ENCODE results near the gene NDUFAF8.

NDUFAF8 gene

DNA sequence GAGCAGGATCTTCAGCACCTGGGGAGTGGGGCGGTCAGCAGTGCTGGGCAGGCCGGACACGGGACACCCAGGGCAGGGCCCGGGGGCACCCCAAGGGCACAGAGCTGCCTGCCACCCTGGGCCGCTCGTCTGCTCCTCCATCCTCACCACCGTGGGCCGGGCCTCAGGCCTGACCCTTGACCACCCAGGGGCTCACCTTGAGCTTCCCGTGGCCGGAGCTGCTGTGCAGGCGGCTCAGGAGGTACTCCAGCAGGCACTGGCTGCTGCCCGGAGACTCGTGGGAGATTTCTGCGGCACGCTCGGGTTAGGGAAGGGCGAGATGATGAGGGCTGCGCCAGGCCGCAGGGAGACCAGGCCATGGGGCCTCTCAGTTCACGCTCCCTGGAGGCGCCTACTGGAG is 2.3 kb upstream of the NDUFAF8 start:
- H3K27ac ChIP-seq = no peak overlapping the region
- no peak for TF ChIP-seq CTCF (conservative IDR thresholded peaks at IDR 0.05)

GRCh38 chr17:81237591-81238489 is 1.3 kb upstream of the NDUFAF8 start:
- H3K27ac ChIP-seq = peak overlapping the region; percentile 93
- no peak for TF ChIP-seq CTCF (conservative IDR thresholded peaks at IDR 0.05)

DNA sequence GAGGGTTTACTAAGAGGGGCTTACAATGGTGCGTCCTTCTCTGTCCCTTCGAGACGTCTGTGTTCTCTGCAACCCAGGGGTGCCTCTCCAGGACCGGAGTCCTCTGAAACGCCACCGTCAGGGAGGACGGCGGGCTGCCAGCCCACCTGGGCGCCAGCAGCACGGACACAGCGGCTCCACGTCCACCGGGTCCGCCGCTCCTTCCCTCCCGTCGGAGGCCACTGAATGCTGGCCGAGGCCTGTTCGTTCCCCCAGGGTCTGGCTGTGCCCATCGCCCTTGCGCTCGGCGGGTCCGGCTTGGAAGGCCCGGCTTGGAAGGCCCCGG is 666 bp upstream of the NDUFAF8 start:
- H3K27ac ChIP-seq = peak overlapping the region; percentile 93

GRCh38 chr17:81239714-81240555 is 817 bp downstream of the NDUFAF8 start:
- TF ChIP-seq CTCF (conservative IDR thresholded peaks at IDR 0.05) = no peak

More for the DNA sequence above, 666 bp upstream of the NDUFAF8 start:
- no peak for TF ChIP-seq CTCF (conservative IDR thresholded peaks at IDR 0.05)

GRCh38 chr17:81240761-81241160 is 1.6 kb downstream of the NDUFAF8 start:
- H3K27ac ChIP-seq = no peak overlapping the region
- no peak for TF ChIP-seq CTCF (conservative IDR thresholded peaks at IDR 0.05)

More at GRCh38 chr17:81239714-81240555, 817 bp downstream of the NDUFAF8 start:
- peak overlapping the region; percentile 93 for H3K27ac ChIP-seq

GRCh38 chr17:81241203-81241602 is 2.1 kb downstream of the NDUFAF8 start:
- no peak for TF ChIP-seq CTCF (conservative IDR thresholded peaks at IDR 0.05)
- H3K27ac ChIP-seq = no peak overlapping the region

Data from VCaP (cell line).